Brain microvascular endothelial cell (primary cell): Measurements from ENCODE around the gene GRIK3.

Source experiments
- DNase-seq: peaks from one replicate; pipeline ENCODE4 v3.0.0-alpha.2; 2020
- H3K27ac ChIP-seq: fragments of 250-450 bp; sonication (Bioruptor Pico); 2 replicates; pipeline ENCODE4 v1.5.1; 2020; ENCODE audit warnings: mild to moderate bottlenecking, moderate library complexity
- H3K27me3 ChIP-seq: fragments of 250-450 bp; sonication (Bioruptor Pico); replicated peaks from 2 replicates; pipeline ENCODE4 v1.5.1; 2020; ENCODE audit warnings: mild to moderate bottlenecking
- H3K36me3 ChIP-seq: fragments of 250-450 bp; sonication (Bioruptor Pico); replicated peaks from 2 replicates; pipeline ENCODE4 v1.5.1; 2020; ENCODE audit warnings: mild to moderate bottlenecking
- H3K4me3 ChIP-seq: 2 replicates; pipeline ENCODE4 v1.5.1; 2011; ENCODE audit warnings: low read depth, mild to moderate bottlenecking, control low read depth, low read length, moderate library complexity
- CTCF ChIP-seq: IDR thresholded peaks from 2 replicates; pipeline ENCODE4 v1.5.1; 2011; ENCODE audit warnings: low read depth, mild to moderate bottlenecking, moderate library complexity, low read length, control low read depth, inconsistent platforms; ENCODE audit errors: missing control alignments
- in situ Hi-C: cut with HindIII; loops from 2 replicates; pipeline ENCODE4 v1.10.0; 2017; ENCODE audit warnings: low sequenced_read_pairs, low pct_ligation_motif_present

The GRIK3 gene

GRCh38 chr1:37073854-37074379 lies 39.6 kb upstream of the GRIK3 start:
- in situ Hi-C loops = no loop called here
- H3K36me3 ChIP-seq = no peaks in the 10 kb centered on the region
- no peaks in the 10 kb centered on the region for H3K27me3 ChIP-seq
- H3K27ac ChIP-seq = no peak overlapping the region
- DNase-seq = no peak
- no peak for TF ChIP-seq CTCF
- no peak overlapping the region for H3K4me3 ChIP-seq

DNA sequence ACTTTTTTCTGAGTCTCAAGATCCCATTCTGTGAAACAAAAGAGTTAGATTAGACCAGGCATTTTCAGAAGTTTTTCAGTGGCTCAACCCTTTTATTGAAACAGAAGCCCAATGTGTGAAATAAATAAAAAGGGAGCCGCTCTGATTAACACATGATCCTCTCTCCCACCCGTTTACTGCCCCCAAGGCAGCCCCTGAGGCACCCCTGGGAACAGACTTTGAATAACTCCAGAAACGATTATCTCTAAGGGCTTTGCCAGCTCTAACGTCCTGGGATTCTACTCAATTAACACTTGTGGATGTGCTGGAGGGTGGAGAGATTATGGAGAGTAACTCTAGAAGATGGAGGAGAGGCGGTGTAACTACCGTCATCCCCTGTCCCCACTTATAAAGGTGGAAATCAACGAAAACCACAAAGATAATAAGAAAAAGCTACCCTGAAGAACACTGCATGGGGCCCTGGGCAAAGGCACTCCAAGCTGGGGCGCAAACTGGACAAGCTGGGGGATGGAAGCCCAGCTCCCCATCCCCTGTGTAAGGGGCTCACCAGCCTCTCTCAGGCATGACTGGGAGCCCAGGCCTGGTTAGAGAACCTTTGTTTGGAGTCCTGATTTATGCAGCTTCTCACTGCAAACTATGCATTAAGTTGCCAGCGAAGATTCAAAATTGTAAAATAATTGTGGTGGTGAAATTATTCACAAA lies 39.0 kb upstream of the GRIK3 start:
- no peak overlapping the region for H3K4me3 ChIP-seq
- no peak for DNase-seq
- H3K27ac ChIP-seq = no peak overlapping the region
- no peaks in the 10 kb centered on the region for H3K27me3 ChIP-seq
- in situ Hi-C loops = no loop called here
- no peak for TF ChIP-seq CTCF
- no peaks in the 10 kb centered on the region for H3K36me3 ChIP-seq

DNA sequence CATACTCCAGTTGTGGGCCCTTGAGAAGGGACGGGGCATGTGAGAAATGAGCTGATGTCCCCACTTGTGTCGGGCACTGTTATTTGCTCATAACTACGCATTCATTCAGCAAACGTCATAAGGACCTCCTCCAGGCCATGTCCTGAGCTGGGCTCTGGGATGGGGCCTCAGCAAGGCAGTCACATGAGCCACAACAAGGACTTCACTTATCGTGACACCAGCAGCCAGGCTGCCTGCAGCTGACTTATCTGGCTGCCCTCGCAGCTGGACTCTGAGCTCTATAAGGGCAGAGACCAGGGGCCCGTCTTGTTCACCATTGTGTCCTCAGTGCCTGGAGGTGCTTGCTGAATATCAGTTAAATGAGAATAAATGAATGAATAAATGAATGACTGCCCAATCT lies 37.5 kb upstream of the GRIK3 start:
- in situ Hi-C loops = no loop called here
- DNase-seq = no peak
- no peaks in the 10 kb centered on the region for H3K27me3 ChIP-seq
- no peaks in the 10 kb centered on the region for H3K36me3 ChIP-seq
- H3K4me3 ChIP-seq = no peak overlapping the region
- H3K27ac ChIP-seq = no peak overlapping the region
- TF ChIP-seq CTCF = no peak

- H3K27me3 ChIP-seq = no peaks in the 10 kb centered on the region
- no peak overlapping the region for H3K27ac ChIP-seq
- H3K4me3 ChIP-seq = no peak overlapping the region
- H3K36me3 ChIP-seq = no peaks in the 10 kb centered on the region
- no peak for DNase-seq
- no peak for TF ChIP-seq CTCF
- in situ Hi-C loops = no loop called here
Observed at GRCh38 chr1:37070126-37070525, 35.8 kb upstream of the GRIK3 start.

- in situ Hi-C loops = no loop called here
- DNase-seq = no peak
- H3K36me3 ChIP-seq = no peaks in the 10 kb centered on the region
- no peaks in the 10 kb centered on the region for H3K27me3 ChIP-seq
- no peak for TF ChIP-seq CTCF
- H3K4me3 ChIP-seq = no peak overlapping the region
- no peak overlapping the region for H3K27ac ChIP-seq
Observed at GRCh38 chr1:37069406-37069805, 35.1 kb upstream of the GRIK3 start.

DNA sequence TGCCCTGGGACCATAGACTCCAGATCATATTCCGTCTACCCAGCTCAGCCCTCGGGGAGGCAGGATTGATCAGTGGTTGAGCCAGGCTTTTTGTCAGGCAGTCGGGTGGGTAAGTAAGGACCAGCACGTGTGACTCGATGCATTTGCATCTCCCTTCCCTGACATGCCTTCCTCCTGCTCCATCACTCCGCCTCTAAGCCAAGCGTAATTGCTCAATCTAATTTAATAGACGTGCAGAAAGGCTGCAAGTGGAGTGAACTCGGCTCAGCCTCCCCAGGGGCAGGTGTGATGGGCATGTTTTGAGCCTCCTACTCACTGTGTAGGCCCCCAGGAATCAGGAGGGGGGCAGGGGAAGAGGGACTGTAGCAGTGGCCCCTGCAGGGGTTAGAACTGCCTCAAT lies 34.6 kb upstream of the GRIK3 start:
- Histone ChIP-seq H3K4me3 (no peak overlapping the region), H3K36me3 (no peaks in the 10 kb centered on the region), H3K27ac (no peak overlapping the region), H3K27me3 (no peaks in the 10 kb centered on the region)
- TF ChIP-seq CTCF = no peak
- in situ Hi-C loops = no loop called here
- no peak for DNase-seq
